Inflammatory macrophage (primary cell): ENCODE data around the gene ASPN.

Experiments
- DNase-seq, 2 donors: peaks; one replicate each; pipeline ENCODE4 v3.0.0-alpha.2; 2020 to 2022
- total RNA-seq, 18 experiments: gene quantifications; one replicate each; lab custom pipeline; 2026; ENCODE audit warnings: mixed read lengths in 6 of 18, inconsistent platforms in 2 of 18; lab: John Stamatoyannopoulos, UW

Gene ASPN
- 0 to 0.07 (median 0) reads per million in 18 experiments for total RNA-seq

GRCh38 chr9:92482329-92482728 is at the start of gene ASPN:
Gene ASPN, minus strand, starts transcription at chr9:92482506.
- no peak for DNase-seq

GRCh38 chr9:92530893-92531292 is 48.6 kb upstream of the ASPN start:
- DNase-seq: no peak

- DNase-seq: no peak
Observed at GRCh38 chr9:92529124-92529523, 46.8 kb upstream of the ASPN start.

GRCh38 chr9:92528522-92528849 is 46.2 kb upstream of the ASPN start:
- DNase-seq: no peak

- no peak for DNase-seq
Observed at GRCh38 chr9:92527832-92528521, 45.7 kb upstream of the ASPN start.

GRCh38 chr9:92527291-92527828 is 45.1 kb upstream of the ASPN start:
- no peak for DNase-seq

- no peak for DNase-seq
Observed at GRCh38 chr9:92525306-92525705, 43.0 kb upstream of the ASPN start.

GRCh38 chr9:92524881-92525280 is 42.6 kb upstream of the ASPN start:
- no peak for DNase-seq

GRCh38 chr9:92522983-92523970 is 41.0 kb upstream of the ASPN start:
- no peak for DNase-seq

GRCh38 chr9:92520837-92521236 is 38.5 kb upstream of the ASPN start:
- no peak for DNase-seq

- no peak for DNase-seq
Observed at GRCh38 chr9:92518199-92518598, 35.9 kb upstream of the ASPN start.

GRCh38 chr9:92517046-92517445 is 34.7 kb upstream of the ASPN start:
- DNase-seq: no peak

- DNase-seq: no peak
Observed at GRCh38 chr9:92516521-92516920, 34.2 kb upstream of the ASPN start.

- DNase-seq: no peak
Observed at GRCh38 chr9:92514635-92515034, 32.3 kb upstream of the ASPN start.

GRCh38 chr9:92513349-92513748 is 31.0 kb upstream of the ASPN start:
- no peak for DNase-seq

GRCh38 chr9:92512622-92513021 is 30.3 kb upstream of the ASPN start:
- DNase-seq: no peak

- no peak for DNase-seq
Observed at GRCh38 chr9:92510747-92511146, 28.4 kb upstream of the ASPN start.

- no peak for DNase-seq
Observed at GRCh38 chr9:92509050-92509449, 26.7 kb upstream of the ASPN start.

GRCh38 chr9:92508018-92508820 is 25.9 kb upstream of the ASPN start:
- DNase-seq: no peak

- DNase-seq: no peak
Observed at GRCh38 chr9:92507496-92507895, 25.2 kb upstream of the ASPN start.

- DNase-seq: no peak
Observed at GRCh38 chr9:92507005-92507404, 24.7 kb upstream of the ASPN start.

- peak in 1 of 2 donors; percentile 19 for DNase-seq
Observed at GRCh38 chr9:92506184-92506857, 24.0 kb upstream of the ASPN start.
